ENCODE measurements around the gene CDC42EP2.
A peak's percentile ranks its signal among the peaks of the same experiment; 100 is the strongest.

The CDC42EP2 gene

DNA sequence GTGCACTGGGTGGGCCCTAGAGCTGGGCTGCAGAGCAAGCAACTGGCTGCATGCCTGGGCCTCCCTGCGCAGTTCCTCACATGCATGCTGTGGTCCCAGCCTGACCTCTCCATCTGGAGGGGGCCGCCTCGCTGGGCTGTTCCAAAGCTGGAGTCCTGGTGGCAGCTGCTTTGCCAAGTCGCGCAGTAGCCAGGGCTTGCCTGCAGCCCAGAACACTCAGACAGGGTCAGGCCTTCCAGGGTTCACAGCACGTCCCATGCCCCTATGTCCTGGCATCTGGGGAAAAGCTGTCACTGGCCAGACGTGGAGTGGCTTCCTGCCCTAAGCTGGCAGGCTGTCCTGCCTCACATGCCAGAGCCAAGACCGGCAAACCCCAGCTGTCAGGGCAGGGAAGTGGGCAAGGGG, 16.5 kb upstream of the CDC42EP2 start:
- peak; percentile 28 for DNase-seq

DNA sequence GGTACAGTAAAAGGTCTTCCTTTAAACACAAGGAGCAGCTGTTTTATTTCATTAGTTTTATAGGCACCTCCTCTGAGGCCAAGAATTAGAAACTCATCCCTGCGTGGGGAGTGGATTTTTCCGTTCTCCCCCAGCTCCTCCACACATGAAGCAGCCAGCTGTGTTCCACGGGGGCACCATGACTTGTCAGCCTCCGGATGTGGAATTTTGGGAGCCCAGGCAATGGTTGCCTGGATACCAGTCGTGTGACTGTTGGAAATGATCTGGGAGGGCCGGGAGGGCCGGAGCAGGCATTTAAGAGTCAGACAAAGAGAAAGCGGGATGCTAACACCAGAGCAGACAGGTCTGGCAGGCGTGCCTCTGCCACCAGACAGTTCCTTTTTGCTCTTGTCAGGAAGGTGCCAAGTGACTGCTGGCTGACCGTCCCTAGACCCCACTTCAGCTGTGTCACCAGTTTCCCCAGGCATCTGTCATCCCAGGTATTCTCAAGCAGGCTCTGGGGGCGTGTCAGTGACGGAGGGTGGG, 15.9 kb upstream of the CDC42EP2 start:
- peak; percentile 53 for DNase-seq

DNA sequence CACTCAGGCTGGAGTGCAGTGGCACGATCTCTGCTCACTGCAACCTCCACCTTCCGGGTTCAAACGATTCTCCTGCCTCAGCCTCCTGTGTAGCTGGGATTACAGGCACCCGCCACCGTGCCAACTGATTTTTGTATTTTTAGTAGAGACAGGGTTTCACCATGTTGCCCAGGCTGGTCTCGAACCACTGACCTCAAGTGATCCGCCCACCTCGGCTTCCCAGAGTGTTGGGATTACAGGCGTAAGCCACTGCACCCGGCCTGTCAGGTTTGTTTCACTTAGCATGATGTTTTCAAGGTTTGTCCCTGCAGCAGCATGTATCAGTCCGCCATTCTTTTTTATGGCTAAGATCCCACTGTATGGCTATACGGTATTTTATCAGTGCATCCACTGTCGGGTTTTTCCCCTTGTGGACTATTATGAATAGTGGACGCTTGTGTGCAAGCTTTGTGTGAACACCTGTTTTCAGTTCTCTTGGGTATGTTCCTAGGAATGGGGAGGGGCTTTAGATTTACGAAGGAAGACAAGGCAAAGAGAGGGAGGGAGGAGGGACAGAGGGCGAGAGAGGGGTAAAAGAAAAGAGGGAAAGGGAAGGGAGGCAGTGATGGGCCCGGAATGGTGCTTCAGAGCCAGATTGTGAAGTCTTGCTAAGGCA, 13.9 kb upstream of the CDC42EP2 start:
- DNase-seq: no peak

DNA sequence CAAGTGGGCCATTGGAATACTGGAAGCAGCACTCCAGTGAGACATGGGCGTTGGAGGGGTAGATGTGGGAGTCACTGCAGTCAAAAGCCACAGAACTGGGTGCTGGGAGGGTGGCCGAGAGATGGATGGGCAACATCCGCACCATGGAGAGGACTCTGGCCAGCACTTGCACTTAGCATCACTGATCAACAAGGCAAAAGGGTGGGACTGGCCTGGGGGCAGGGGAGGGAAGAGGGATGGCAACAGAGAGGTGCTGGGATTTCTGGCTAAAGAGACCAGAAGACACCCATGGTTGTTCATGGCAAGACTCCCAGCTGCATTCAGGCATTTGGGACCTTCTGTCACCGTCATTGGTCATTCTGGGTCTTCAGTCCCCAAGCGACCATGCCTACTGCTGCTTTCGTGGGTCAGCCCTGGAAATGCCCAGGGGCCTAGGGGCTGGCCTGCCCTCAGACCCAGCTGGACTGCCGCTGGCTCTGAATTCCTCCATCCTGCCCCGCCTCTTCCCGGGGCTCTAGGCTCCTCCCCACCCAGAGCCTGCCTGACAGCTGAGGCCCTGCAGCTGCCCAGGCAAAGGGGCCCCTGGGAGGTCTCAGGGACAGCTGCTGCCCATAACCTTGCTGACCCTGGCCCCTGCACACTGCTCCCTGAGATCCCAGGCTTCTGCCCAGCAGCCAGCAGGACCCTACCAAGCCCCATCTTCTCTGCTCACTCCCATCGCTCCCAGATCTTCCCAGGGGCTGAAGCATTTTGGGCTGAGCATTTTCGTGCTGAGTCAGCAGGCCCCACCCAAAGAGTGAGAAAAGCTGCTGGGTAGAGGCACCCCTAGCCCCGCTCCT, 13.0 kb upstream of the CDC42EP2 start:
- DNase-seq: no peak

DNA sequence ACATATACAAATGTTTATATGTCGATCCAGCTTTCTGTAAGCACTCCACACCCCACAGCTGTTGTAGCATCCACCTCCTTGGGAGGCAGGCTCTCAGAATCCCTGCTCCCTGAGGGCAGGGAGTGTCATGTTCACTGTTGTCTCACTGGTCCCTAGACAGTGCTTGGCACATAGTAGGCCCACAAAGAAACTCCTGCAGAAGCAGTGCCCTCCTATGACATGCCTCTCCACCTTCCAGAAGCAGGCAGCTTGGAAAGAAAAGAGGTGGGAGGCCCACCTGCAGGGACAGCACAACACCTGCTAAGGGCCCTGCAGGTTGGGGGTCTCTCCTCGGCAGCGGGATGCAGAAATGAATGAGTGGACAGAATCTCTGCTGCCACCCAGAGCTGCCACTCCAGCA, 11.1 kb upstream of the CDC42EP2 start:
- DNase-seq: no peak

DNA sequence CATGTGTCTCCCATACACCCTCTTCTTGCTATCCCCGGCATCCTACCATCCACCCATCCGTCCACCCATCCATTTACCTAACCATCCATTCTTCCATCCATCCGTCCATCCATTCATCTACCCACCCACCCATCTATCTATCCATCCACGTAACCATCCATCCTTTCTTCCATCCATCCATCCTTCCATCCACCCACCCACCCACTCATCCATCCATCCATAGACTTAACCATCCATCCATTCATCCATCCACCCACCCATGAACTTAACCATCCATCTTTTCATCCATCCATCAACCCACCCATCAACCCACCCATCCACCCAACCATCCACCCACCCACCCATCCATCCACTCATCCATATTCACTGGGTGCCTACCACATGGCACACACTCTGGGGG, 10.6 kb upstream of the CDC42EP2 start:
- no peak for DNase-seq

DNA sequence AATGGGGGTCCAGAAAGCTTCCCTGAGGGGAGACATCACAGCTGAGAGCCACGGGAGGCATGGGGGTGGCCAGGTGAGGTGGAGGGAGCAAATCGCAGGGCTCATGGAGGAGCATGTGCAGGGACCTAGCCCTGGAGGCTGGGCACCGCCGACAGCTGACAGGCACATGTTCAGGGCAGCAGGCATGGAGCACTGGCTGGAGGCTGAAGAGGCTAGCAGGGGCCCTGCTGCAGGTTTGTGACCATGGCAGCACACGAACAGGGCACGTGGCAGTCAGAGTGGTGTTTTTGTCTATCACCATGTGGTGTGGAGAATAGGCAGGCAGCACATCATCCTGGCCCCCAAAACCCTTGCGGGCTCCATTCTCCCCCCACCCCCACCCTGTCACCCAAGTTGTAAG, 10.1 kb upstream of the CDC42EP2 start:
- no peak for DNase-seq

DNA sequence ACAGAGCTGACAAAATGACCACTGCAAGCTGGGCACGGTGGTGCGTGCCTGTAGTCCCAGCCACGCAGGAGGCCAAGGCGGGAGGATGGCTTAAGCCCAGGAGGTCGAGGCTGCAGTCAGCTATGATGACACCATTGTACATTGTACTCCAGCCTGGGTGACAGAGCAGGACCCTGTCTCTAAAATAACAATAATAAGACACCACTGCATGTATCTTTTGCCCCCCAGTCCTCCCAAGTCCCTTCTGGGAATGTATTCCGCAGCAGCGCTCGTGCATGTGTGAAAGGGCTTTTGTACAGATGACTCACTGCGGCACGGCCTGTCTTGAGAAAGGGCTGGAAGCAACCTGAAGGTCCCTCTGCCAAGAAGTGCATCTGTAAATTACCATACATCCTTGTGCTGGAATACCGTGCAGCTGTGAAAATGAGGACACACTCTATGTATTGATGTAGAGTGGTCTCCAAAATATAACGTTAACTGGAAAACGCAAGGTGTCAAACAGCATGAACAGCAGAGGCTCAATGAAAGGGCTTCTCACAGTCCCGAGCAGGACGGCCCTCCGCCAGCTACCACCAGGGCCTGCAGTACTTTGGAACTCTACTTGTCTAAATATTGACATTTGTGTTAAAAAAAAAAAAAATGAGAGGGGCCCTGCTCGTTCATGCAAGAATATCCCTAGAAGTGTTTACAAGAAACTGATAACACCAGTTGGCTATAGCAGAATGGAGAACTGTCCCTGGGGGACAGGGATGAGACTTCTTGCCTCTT, 9.0 kb upstream of the CDC42EP2 start:
- peak; percentile 44 for DNase-seq

DNA sequence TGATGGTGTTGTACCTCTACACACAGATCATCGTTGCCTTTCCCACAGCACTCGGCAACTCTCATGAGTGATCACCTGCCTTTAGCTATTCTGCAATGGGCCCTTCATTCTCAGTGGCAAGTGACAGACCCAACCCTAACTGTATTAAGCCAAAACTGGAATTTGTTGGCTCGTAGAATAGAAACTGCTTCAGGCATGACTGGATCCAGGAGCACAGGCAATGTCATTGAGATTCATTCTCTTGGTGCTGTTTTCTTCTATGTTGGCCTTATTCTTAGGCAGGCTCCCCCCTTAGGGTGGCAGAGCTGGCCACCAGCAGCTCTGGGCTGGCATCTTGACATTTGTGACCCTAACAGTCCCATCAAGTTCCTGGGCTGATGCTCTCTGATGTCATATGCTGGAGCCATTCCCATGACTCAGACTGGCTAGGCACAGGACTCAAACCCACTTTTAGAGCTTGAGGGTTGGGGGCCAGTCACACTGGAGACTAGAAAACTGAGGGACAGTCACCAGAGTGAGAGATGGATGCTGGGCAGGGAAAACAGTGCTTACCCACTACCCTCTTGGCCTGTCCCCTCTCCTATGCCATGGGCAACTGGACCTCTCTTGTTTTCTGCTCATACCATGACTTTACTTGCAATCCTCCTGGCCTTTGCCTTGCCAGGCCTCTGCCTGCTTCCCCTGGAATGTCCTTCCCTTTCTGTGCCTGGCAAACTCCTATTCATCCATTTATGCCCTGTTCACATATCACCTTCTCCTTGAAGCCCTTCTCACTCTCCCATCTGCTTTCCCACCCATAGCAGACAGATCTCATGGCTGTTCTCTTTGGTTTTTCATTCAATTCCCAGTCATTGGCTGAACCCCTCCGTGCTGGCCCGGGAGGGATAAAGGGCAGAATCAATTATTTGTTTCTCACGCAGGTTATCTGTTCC, 7.1 kb upstream of the CDC42EP2 start:
- DNase-seq: no peak

DNA sequence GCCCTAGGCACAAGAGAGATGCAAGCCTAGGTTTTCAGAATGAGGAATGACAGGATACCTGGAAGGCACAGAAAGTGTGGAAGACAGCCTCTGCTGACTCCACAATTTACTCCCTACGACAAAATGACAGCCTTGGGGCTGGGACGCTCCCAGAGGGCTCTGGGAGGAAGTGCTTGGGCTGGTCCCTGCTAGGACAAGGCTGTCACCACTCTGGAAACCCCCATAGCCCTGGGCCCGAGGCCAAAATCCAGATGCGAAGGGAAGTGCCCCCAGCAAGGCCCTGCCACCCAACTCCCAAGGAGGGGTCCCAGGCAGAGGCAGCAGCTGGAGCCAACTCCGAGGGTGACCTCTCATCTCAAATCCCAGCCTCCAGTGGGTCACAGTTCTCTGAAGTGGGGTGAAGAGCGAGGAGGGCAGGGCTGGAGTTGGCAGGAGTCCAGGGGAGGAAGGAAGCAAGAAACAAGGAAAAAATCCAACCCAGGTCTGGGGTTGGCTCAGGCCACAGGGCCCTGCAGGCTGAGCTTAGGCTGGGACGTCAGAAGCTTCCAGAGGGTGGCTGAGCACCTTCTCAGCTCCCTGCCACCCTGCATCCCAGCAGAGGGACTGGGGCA, 6.3 kb upstream of the CDC42EP2 start:
- DNase-seq: no peak

DNA sequence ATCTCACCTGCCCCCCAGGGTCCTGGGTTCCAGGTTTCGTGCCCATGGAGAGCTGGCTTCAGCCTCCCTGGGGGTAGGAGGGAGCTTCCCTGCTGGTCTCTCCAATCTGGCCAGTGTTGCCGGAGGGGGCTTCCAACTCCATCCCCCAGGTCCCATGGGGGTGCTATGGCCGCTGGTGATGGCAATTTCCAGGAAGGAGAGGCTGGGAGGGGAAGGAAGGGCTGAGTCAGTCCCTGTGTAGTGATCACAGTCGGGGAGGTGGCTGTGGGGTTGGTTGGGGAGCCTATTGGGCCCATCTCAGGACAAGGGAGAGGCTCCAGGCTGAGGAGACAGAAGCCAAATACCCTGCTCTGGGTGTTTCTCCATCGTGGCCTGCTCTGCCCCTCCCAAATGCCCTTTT, 5.7 kb upstream of the CDC42EP2 start:
- no peak for DNase-seq

DNA sequence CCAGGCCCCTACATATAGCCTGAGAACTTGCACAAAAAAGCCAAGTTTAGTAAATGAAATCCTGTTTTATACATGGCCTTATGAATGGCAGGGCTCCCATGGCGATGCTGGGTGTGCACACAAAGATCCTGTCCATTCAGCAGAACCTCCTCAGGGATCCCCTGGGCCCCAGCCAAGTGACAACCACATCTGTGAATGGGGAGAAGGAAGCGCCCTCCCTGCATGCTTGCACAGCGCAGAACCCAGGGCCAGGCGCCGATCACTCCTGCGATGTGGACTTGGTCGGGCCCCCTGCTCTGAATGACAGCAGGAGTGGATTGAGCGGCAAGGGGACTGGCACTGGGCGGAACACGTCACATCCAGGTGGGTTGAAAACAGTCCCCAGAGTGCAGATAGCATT, 4.5 kb upstream of the CDC42EP2 start:
- DNase-seq: peak; percentile 40

DNA sequence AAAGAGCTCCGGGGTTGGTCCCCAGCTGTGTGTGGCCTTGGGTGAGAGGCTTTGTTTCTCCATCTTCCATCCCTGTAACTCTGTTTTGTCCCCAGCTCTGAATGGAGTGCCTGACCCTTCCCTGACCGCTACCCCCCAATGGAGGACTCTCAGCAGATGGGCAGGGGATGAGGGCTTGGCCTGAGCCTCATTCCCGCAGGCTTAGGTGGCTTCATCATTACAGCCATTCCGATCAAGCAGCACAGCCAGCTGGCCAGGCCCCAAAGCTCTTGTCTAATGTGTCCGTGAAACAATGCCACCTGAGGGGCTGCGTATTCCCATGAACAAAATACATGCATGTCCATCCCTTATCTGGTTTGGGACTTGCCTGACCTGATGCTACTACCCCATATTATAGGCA, 3.9 kb upstream of the CDC42EP2 start:
- no peak for DNase-seq

DNA sequence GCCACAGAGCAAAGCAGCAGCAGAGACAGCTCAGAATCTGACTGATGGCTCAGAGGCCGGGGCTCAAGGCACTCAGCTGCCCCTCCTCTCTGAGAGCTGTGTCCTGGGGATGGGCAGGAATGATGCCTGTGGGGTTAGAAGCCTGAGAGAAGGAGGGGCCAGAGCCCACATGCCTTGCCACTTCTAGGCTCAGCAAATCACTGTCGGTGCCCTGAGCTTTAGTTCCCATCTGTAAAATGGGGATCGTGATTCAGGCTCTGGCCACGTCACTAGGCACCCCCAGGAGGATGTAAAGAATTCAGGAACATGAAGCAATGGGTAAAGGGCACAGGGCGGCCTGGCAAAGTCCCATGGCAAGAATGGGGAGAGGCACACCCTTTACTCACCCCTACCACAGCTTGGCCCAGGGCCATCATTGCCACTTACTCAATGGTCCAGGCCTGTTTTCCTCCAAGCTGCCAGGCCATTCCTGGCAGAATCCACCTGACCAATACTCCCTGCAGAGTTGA, 3.4 kb upstream of the CDC42EP2 start:
- DNase-seq: no peak

DNA sequence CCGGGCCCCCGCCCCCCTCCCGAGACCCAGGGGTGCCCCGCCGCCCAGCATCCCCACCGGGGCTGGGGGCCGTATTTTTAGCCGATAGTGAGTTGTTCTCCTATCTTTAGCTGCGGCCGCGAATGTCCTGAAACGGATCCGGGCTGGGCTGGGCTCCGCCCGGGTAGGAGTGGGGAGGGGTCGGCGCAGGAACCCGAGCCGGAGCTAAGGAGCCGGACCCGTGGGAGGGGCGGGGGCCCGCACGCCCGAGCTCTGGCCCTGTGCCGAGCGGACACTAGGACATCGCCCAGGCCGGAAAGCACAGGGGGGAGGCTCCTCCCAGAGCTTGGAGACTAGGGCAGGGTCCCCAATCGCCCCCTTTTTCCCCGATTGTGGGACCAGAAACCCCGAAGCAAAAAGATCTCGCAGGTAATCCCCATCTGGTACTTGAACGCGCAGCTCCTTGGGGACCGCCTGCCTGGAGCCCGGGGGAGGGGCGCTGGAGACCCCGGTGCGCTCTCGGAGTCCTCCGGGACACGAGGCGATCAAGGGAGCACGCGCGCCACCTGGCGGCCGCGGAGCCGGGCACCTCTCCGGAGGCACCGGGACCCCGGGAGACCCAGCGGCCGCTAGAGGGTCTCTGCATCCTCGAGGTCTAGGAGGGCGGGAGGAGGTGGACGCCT, 669 bp downstream of the CDC42EP2 start:
- DNase-seq: peak; percentile 68

DNA sequence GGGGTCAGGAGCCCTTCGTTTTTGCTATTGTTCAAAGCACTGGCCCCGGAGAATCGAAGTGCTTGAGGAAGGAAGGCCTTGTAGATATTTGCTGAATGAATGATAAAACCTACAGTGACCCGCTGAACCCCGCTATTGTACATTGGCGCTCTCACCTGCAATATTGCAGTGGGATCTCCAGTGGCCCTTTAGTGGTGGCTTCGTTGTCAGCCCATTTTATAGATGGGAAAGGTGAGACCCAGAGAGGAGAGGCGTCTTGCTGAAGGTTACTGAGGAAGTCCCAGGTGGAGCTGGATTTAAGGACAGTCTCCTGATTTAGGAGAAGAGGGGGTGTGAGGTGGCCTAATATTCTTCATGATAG, 1.2 kb downstream of the CDC42EP2 start:
- no peak for DNase-seq

DNA sequence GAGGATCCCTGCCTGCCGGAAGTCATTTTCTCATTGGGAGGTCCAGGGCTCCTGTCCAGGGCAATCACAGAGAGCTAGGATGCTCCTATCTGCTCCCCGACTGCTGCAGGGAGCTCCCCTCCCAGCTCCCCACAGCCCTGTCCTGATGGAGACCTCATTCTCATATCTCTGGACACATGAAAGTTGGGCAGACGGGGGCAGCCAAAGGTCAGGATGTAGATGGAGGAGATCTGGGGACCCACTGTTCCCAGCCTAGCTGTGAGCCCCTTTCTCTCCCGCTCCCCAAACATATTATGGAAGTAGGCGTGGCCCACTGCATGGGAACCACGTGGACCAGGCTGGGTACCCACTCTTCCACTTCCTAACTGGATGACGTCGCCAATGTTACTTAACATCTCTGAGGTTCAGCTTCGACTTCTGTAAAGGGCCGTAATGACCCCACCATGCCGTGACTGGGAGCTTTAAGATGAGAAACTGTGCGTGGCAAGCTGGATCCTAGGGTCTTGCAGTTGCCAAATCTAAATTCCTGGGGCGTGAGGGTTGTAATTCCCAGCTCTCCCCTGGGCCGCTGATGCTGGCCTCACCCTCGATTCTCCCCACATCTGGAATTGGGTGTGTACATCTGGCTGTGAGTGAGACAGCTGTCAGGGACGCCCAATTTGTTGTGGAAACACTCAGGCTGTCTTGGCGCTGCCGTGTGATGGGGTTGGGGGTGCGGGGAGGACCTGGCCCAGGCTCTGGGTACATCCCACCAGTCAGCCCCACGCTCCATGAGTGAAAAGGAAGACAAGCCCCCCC, 1.8 kb downstream of the CDC42EP2 start:
- DNase-seq: peak; percentile 93

DNA sequence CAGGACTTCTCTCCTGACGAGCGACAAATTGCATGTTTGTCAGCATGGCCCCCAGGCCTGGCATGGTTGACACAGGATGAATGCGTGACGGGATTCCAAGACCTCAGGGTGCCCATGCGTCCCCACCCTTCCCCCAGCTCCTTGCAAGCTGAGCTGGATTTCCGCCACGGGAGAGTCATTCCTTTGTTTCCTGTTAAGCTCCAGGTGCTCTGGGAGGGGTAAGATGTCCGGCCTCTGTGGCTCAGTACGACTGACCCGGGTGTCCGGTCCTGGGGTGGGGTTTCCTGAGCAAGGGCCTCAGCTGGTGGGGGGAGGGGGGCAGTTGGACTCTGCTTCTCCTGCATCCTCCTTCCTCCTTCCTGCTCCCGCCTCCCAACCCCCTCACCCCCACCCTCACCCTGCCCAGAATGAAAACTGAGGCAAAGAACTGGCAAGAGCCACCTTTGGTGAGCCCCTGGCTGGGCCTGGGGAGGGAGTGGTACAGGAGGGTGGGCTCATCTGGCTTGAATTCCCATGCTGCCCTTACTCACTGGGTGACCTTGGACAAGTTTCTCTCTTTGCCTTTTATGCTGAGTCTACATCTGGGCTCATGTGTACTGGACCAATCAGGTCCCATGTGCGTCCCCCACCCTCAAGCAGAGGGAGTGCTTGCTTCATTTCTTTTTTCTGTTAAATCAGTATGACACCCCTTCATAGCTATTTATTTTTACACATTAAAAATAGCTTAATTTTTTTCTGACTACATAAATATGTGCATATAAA, 2.5 kb downstream of the CDC42EP2 start:
- DNase-seq: peak; percentile 61

DNA sequence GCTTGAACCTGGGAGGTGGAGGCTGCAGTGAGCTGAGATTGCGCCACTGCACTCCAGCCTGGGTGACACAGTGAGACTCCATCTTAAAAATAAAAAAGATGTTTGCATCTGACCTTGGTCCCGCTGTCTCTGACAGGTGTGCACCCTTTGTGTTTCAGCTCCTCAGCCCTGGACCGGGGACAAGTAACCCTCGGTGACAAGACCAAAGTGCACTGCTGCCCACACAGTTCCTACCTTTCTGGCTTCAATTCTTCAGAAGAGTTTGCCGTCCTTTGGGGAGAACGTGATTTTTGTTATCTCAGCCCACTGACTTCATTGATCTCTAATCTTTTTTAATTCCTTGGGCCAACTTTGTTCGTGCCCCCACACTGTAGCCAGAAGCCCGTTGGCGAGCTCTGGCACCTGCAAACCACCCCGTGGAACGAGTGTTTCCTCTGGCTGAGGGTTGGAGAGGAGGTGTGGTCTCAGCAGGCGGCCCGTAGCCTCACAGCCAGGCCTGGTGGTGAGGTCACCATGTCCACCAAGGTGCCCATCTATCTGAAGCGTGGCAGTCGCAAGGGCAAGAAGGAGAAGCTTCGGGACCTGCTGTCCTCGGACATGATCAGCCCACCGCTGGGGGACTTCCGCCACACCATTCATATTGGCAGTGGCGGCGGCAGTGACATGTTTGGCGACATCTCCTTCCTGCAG, 5.9 kb downstream of the CDC42EP2 start:
- no peak for DNase-seq

Data from fibroblast of skin of abdomen (primary cell).